ENCODE measurements around the gene SLC25A34.
A peak's percentile ranks its signal among the peaks of the same experiment; 100 is the strongest.

The SLC25A34 gene

GRCh38 chr1:15714406-15715136 lies 21.5 kb upstream of the SLC25A34 start:
- peak; percentile 33 for DNase-seq (ENCODE audit: low read depth, low spot score)

- no peak for DNase-seq (ENCODE audit: low read depth, low spot score)
These were observed 18.5 kb upstream of the SLC25A34 start for GRCh38 chr1:15717418-15718125.

GRCh38 chr1:15718199-15718601 lies 17.9 kb upstream of the SLC25A34 start:
- no peak for DNase-seq (ENCODE audit: low read depth, low spot score)

GRCh38 chr1:15719381-15720120 lies 16.5 kb upstream of the SLC25A34 start:
- no peak for DNase-seq (ENCODE audit: low read depth, low spot score)

- DNase-seq (ENCODE audit: low read depth, low spot score), result no peak
These were observed 15.2 kb upstream of the SLC25A34 start for GRCh38 chr1:15720861-15721260.

GRCh38 chr1:15722411-15722810 lies 13.6 kb upstream of the SLC25A34 start:
- DNase-seq (ENCODE audit: low read depth, low spot score), result no peak

GRCh38 chr1:15722836-15723532 lies 13.1 kb upstream of the SLC25A34 start:
- no peak for DNase-seq (ENCODE audit: low read depth, low spot score)

- no peak for DNase-seq (ENCODE audit: low read depth, low spot score)
These were observed 12.3 kb upstream of the SLC25A34 start for GRCh38 chr1:15723631-15724246.

- no peak for DNase-seq (ENCODE audit: low read depth, low spot score)
These were observed 10.8 kb upstream of the SLC25A34 start for GRCh38 chr1:15724949-15725880.

- DNase-seq (ENCODE audit: low read depth, low spot score), result no peak
These were observed 9.6 kb upstream of the SLC25A34 start for GRCh38 chr1:15726508-15726907.

GRCh38 chr1:15727021-15727420 lies 9.0 kb upstream of the SLC25A34 start:
- DNase-seq (ENCODE audit: low read depth, low spot score), result no peak

GRCh38 chr1:15727424-15727823 lies 8.6 kb upstream of the SLC25A34 start:
- no peak for DNase-seq (ENCODE audit: low read depth, low spot score)

- no peak for DNase-seq (ENCODE audit: low read depth, low spot score)
These were observed 8.1 kb upstream of the SLC25A34 start for GRCh38 chr1:15727866-15728534.

- no peak for DNase-seq (ENCODE audit: low read depth, low spot score)
These were observed 7.0 kb upstream of the SLC25A34 start for GRCh38 chr1:15728937-15729657.

- DNase-seq (ENCODE audit: low read depth, low spot score), result no peak
These were observed 5.6 kb upstream of the SLC25A34 start for GRCh38 chr1:15730423-15730822.

- no peak for DNase-seq (ENCODE audit: low read depth, low spot score)
These were observed 5.1 kb upstream of the SLC25A34 start for GRCh38 chr1:15730936-15731335.

GRCh38 chr1:15731735-15732685 lies 4.0 kb upstream of the SLC25A34 start:
- DNase-seq (ENCODE audit: low read depth, low spot score), result no peak

- DNase-seq (ENCODE audit: low read depth, low spot score), result no peak
These were observed 3.4 kb upstream of the SLC25A34 start for GRCh38 chr1:15732686-15733081.

Measured in smooth muscle cell of the brain vasculature (primary cell).